HepG2 (cell line): ENCODE data around the gene ANGPTL2. TPM values are rescaled to one million over a fixed set of nuclear protein-coding genes. Genes with fewer than 3 reads are reported as not detected.

ENCODE experiments used
- ATAC-seq: fragments of 200-7000 bp; cut with Tn5 transposase; 3 replicates; pipeline ENCODE4 v1.9.1; 2020; ENCODE audit warnings: mild to moderate bottlenecking, moderate library complexity
- BruUV-seq: library from RNA; stranded (reverse); fragments of 400-500 nt; replicated peaks from 2 replicates; lab custom pipeline; 2021; lab: Mats Ljungman, UMichigan
- CTCF ChIA-PET: fragments of 300-600 bp; formaldehyde crosslinking; extraction: SDS; loops from one replicate; lab custom pipeline; 2021; ENCODE audit warnings: low total read pairs, inconsistent platforms, low intra/inter-chr PET ratio; lab: Yijun Ruan, JAX
- POLR2A ChIA-PET: fragments of 350-600 bp; sonication (Branson Sonifier 250); formaldehyde crosslinking; loops from one replicate; lab custom pipeline; 2020; ENCODE audit warnings: antibody characterized with exemption, inconsistent platforms; lab: Yijun Ruan, JAX
- DNase-seq: peaks from one replicate; pipeline ENCODE4 v3.0.0-alpha.2; 2015; ENCODE audit warnings: low spot score
- FAIRE-seq: peaks from 3 replicates; lab custom pipeline; 2011; peaks lifted over from hg19 to GRCh38; lab: Jason Lieb, UNC
- H2AFZ ChIP-seq: one replicate; pipeline ENCODE4 v1.6.1; 2011; ENCODE audit warnings: low read length, inconsistent platforms
- H3K27ac ChIP-seq: fragments of 300-600 bp; 3 replicates; pipeline ENCODE4 v1.8.0; 2011; ENCODE audit warnings: mixed run types, mild to moderate bottlenecking, mixed read lengths, low read length, inconsistent platforms; ENCODE audit not compliant: insufficient read depth; ENCODE audit errors: extremely low read length
- H3K27me3 ChIP-seq, 2 experiments: fragments of 200-600 bp in 1 of 2; 2 replicates in 1 of 2; 3 replicates in 1 of 2; pipeline versions ENCODE4 v1.6.0 to v1.8.0; 2011; ENCODE audit warnings: low read length in 2 of 2, mild to moderate bottlenecking in 2 of 2, moderate library complexity in 2 of 2, inconsistent platforms in 1 of 2; ENCODE audit not compliant: insufficient read depth in 2 of 2, control insufficient read depth in 1 of 2
- H3K36me3 ChIP-seq, 2 experiments: fragments of 200-600 bp in 1 of 2; replicated peaks in 1 of 2; 2 replicates in 1 of 2; 3 replicates in 1 of 2; pipeline versions ENCODE4 v1.5.1 to v1.8.0; 2011; ENCODE audit warnings: low read length in 2 of 2, inconsistent platforms in 1 of 2; ENCODE audit not compliant: insufficient read depth in 2 of 2, control insufficient read depth in 1 of 2
- H3K4me1 ChIP-seq: 2 replicates; pipeline ENCODE4 v1.5.1; 2012; ENCODE audit warnings: low read length, inconsistent platforms; ENCODE audit not compliant: insufficient read depth
- H3K4me2 ChIP-seq: 2 replicates; pipeline ENCODE4 v1.6.0; 2011; ENCODE audit warnings: low read depth, low read length, inconsistent platforms
- H3K4me3 ChIP-seq, 3 experiments: fragments of 200-600 bp in 1 of 3; sonication (generic), shearing (Covaris generic) in 1 of 3; replicated peaks in 1 of 3; 2 replicates each; pipeline ENCODE4 v1.5.1; 2011 to 2016; ENCODE audit warnings: low read length in 3 of 3, inconsistent platforms in 2 of 3, low read depth in 2 of 3, mild to moderate bottlenecking in 2 of 3, control low read depth in 1 of 3, mixed read lengths in 1 of 3; ENCODE audit not compliant: insufficient read depth in 1 of 3
- H3K79me2 ChIP-seq: one replicate; pipeline ENCODE4 v1.6.1; 2011; ENCODE audit warnings: low read length, inconsistent platforms; ENCODE audit not compliant: insufficient read depth
- H3K9ac ChIP-seq: 2 replicates; pipeline ENCODE4 v1.6.0; 2011; ENCODE audit warnings: mild to moderate bottlenecking, low read depth, low read length, inconsistent platforms; ENCODE audit not compliant: insufficient read depth
- H3K9me3 ChIP-seq: 2 replicates; pipeline ENCODE4 v1.5.1; 2012; ENCODE audit warnings: mild to moderate bottlenecking, low read length
- H4K20me1 ChIP-seq: 2 replicates; pipeline ENCODE4 v1.6.0; 2011; ENCODE audit warnings: inconsistent platforms, mild to moderate bottlenecking, low read length, moderate library complexity; ENCODE audit not compliant: insufficient read depth
- EP300 ChIP-seq, 3 experiments: sonication (generic) in 1 of 3; formaldehyde crosslinking in 1 of 3; IDR thresholded peaks; 2 replicates each; pipeline versions ENCODE4 v1.5.1 to v1.6.1; 2011 to 2020; ENCODE audit warnings: low read depth in 2 of 3, low read length in 2 of 3, borderline replicate concordance in 1 of 3, improper control_type of control experiment in 1 of 3, mild to moderate bottlenecking in 1 of 3, missing genetic modification reagents in 1 of 3, moderate library complexity in 1 of 3
- HNRNPUL1 ChIP-seq: fragments of 200-400 bp; formaldehyde crosslinking; IDR thresholded peaks from 2 replicates; pipeline ENCODE4 v1.6.1; 2017; ENCODE audit warnings: low read depth, mild to moderate bottlenecking, low read length, moderate library complexity
- LCORL ChIP-seq, 2 experiments: fragments of 450-650 bp in 1 of 2; sonication (generic) in 1 of 2; formaldehyde crosslinking in 1 of 2; IDR thresholded peaks; 2 replicates each; pipeline versions ENCODE4 v1.5.0 to v1.6.1; 2017 to 2020; ENCODE audit warnings: antibody characterized with exemption in 1 of 2, missing genetic modification reagents in 1 of 2
- MAZ ChIP-seq, 2 experiments: sonication (generic) in 1 of 2; formaldehyde crosslinking in 1 of 2; IDR thresholded peaks; 2 replicates each; pipeline versions ENCODE4 v1.5.0 to v1.6.1; 2012 to 2020; ENCODE audit warnings: low read depth in 2 of 2, mild to moderate bottlenecking in 2 of 2, borderline replicate concordance in 1 of 2, improper control_type of control experiment in 1 of 2, low read length in 1 of 2, missing genetic modification reagents in 1 of 2, moderate library complexity in 1 of 2
- NR2F1 ChIP-seq, 2 experiments: fragments of 450-650 bp in 1 of 2; formaldehyde crosslinking in 1 of 2; IDR thresholded peaks; 2 replicates each; pipeline versions ENCODE4 v1.5.0 to v1.6.1; 2016 to 2020; ENCODE audit warnings: mild to moderate bottlenecking in 1 of 2, missing compliant biosample characterization in 1 of 2, missing genetic modification reagents in 1 of 2, moderate library complexity in 1 of 2
- XRCC5 ChIP-seq: fragments of 200-400 bp; formaldehyde crosslinking; optimal IDR thresholded peaks from 2 replicates; pipeline ENCODE3; 2017; ENCODE audit warnings: mild to moderate bottlenecking, low read length
- ZNF431 ChIP-seq: sonication (generic); formaldehyde crosslinking; IDR thresholded peaks from 2 replicates; pipeline ENCODE4 v1.9.0; 2022; ENCODE audit warnings: missing genetic modification reagents, low read depth, mild to moderate bottlenecking, borderline replicate concordance
- ZNF460 ChIP-seq: sonication (generic); formaldehyde crosslinking; IDR thresholded peaks from 2 replicates; pipeline ENCODE4 v1.5.1; 2020; ENCODE audit warnings: missing genetic modification reagents, mild to moderate bottlenecking, borderline replicate concordance
- ZNF563 ChIP-seq: sonication (generic); formaldehyde crosslinking; IDR thresholded peaks from 2 replicates; pipeline ENCODE4 v1.8.0; 2022; ENCODE audit warnings: mild to moderate bottlenecking, moderate library complexity, missing genetic modification reagents
- WGBS: methylation state at CpG from one replicate; pipeline ENCODE4 v1.1.6; 2017; ENCODE audit warnings: low lambda C conversion rate; 5-methylcytosine and 5-hydroxymethylcytosine counted together
- in situ Hi-C: cut with HindIII; loops from 2 replicates; pipeline ENCODE4 v1.10.0; 2017; ENCODE audit warnings: low pct_unique_long_range_greater_than_20kb; ENCODE audit not compliant: extremely low pct_ligation_motif_present
- intact Hi-C: fragments of 100-400 bp; cut with micrococcal nuclease; formaldehyde crosslinking; loops from one replicate; pipeline ENCODE4 v1.10.0; 2022; ENCODE audit not compliant: unreplicated experiment
- polyA plus RNA-seq, 8 experiments: library from polyadenylated mRNA; depleted of rRNA in 3 of 8; stranded (reverse) in 7 of 8; unstranded in 1 of 8; fragments of >200 nt; fragmentation: Illumina TruSeq in 4 of 8; extraction: Trizol in 4 of 8; gene quantifications; 2 replicates each; pipeline versions ENCODE4 v1.2.1 to v1.2.3, GENCODE V29; 2011 to 2016; ENCODE audit warnings: low read depth in 4 of 8, missing spikeins in 1 of 8, mixed read lengths in 1 of 8; ENCODE audit not compliant: insufficient read depth in 1 of 8
- total RNA-seq, 5 experiments: library from RNA; depleted of rRNA; stranded (reverse); fragments of >200 nt; fragmentation: Illumina TruSeq; extraction: Trizol; gene quantifications; 2 replicates each; pipeline ENCODE4 v1.2.3, GENCODE V29; 2016; ENCODE audit warnings: low read depth in 1 of 5
- TF ChIP-seq, protein P1 (sequence below): IDR thresholded peaks from 2 replicates; pipeline ENCODE4 v1.6.1; 2012; ENCODE audit warnings: inconsistent platforms
- TF ChIP-seq, protein P2 (sequence below): sonication (generic); formaldehyde crosslinking; IDR thresholded peaks from 2 replicates; pipeline ENCODE4 v1.5.1; 2020; ENCODE audit warnings: missing genetic modification reagents, mild to moderate bottlenecking, borderline replicate concordance
- TF ChIP-seq, protein P3 (sequence below): fragments of 450-650 bp; IDR thresholded peaks from 2 replicates; pipeline ENCODE4 v1.6.1; 2016

Gene ANGPTL2
- total and polyA plus RNA-seq, 2 of the 13 experiments (the other 11 are each of a cell fraction or from before 2014, with no cell fraction given), result 0.91 to 21.0 TPM

DNA sequence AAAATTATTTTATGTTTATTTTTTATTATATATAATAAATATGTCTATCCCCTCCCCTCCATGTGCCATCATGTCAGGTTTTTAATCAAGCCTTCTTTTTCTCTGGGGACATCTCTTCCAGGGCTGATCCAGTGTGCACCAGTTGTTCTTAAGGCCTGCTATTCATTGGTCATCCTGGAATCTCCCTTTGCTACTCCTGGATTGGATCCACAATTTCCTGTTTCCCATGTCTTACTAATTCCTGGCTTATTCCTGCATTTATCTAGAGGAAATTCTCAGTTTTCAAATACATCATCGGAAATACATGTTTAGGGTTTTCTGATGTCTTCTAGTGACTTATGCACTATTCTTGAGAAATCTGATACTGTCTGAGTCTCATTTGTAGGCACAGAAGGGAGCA is 56.8 kb downstream of the ANGPTL2 start (continued):
- TF ChIP-seq, protein P1, sequence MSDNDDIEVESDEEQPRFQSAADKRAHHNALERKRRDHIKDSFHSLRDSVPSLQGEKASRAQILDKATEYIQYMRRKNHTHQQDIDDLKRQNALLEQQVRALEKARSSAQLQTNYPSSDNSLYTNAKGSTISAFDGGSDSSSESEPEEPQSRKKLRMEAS, result no peak
- TF ChIP-seq, protein P2, sequence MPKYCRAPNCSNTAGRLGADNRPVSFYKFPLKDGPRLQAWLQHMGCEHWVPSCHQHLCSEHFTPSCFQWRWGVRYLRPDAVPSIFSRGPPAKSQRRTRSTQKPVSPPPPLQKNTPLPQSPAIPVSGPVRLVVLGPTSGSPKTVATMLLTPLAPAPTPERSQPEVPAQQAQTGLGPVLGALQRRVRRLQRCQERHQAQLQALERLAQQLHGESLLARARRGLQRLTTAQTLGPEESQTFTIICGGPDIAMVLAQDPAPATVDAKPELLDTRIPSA (CRISPR knock-in tag), result no peak
- TF ChIP-seq XRCC5, result no peak
- no peak for TF ChIP-seq EP300 (IDR thresholded peaks at IDR 0.05; ENCODE audit: low read depth in 2 of 2, low read length in 2 of 2)
- no peak for TF ChIP-seq EP300 (CRISPR knock-in tag; IDR thresholded peaks at IDR 0.05; ENCODE audit: borderline replicate concordance)

DNA sequence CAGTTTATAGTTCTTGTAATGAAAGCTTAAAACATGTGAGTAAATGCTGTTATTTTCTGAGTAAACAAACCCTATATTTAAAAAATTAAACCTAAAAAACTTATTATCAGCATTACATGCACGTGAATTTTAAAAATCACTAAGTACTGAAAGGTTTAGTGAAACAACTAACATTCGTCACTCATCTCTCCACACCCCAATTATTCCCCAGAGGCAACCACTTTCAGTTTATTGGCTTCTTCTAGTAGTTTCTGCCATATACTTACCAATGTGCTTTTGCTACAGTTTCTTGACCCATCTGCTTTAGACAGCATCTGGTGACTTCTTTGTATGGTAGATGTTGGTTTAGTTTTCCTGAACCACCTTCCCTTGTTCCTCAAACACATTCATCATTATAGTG is 58.1 kb downstream of the ANGPTL2 start:
- H3K79me2 ChIP-seq, result no peaks in the 10 kb centered on the region
- H3K27me3 ChIP-seq, result no peaks in the 10 kb centered on the region
- intact Hi-C loops (no loop called here), in situ Hi-C loops (no loop called here)
- H3K4me3 ChIP-seq, result no peak overlapping the region
- no peak overlapping the region for H2AFZ ChIP-seq
- FAIRE-seq (no peak), DNase-seq (no peak), ATAC-seq (no peak)
- no peak overlapping the region for H3K27ac ChIP-seq
- H3K9ac ChIP-seq, result no peak overlapping the region
- no peaks in the 10 kb centered on the region for H4K20me1 ChIP-seq
- ChIA-PET CTCF (no interaction called here), POLR2A (no interaction called here)
- TF ChIP-seq ZNF431 (CRISPR knock-in tag), result no peak
- TF ChIP-seq ZNF563 (CRISPR knock-in tag), result no peak
- TF ChIP-seq, protein P3, sequence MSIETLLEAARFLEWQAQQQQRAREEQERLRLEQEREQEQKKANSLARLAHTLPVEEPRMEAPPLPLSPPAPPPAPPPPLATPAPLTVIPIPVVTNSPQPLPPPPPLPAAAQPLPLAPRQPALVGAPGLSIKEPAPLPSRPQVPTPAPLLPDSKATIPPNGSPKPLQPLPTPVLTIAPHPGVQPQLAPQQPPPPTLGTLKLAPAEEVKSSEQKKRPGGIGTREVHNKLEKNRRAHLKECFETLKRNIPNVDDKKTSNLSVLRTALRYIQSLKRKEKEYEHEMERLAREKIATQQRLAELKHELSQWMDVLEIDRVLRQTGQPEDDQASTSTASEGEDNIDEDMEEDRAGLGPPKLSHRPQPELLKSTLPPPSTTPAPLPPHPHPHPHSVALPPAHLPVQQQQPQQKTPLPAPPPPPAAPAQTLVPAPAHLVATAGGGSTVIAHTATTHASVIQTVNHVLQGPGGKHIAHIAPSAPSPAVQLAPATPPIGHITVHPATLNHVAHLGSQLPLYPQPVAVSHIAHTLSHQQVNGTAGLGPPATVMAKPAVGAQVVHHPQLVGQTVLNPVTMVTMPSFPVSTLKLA, result no peak
- TF ChIP-seq LCORL (IDR thresholded peaks at IDR 0.05), result no peak
- no peak for TF ChIP-seq LCORL (CRISPR knock-in tag; IDR thresholded peaks at IDR 0.05)
- no peak for TF ChIP-seq ZNF460 (CRISPR knock-in tag)
- no peak for TF ChIP-seq NR2F1 (CRISPR knock-in tag; IDR thresholded peaks at IDR 0.05)
- TF ChIP-seq MAZ (IDR thresholded peaks at IDR 0.05; ENCODE audit: borderline replicate concordance, low read depth, low read length), result no peak
- no peak for TF ChIP-seq MAZ (CRISPR knock-in tag; IDR thresholded peaks at IDR 0.05; ENCODE audit: low read depth)
- no peak for TF ChIP-seq HNRNPUL1
- H3K4me1 ChIP-seq, result peaks cover 12% of the 10 kb centered on the region; the same call in 1 of the 2 replicates
- BruUV-seq, result no TSS peak
- no peaks in the 10 kb centered on the region for H3K9me3 ChIP-seq
- H3K4me2 ChIP-seq, result no peak overlapping the region
- no peaks in the 10 kb centered on the region for H3K36me3 ChIP-seq
- 94% methylated on average over 2 of the region's 2 CpGs for WGBS
